BLaER1 treated with 17β-estradiol and CSF1 and Interleukin-3, amounts not matched to agents 10 nM and 100 nM (cell line): ENCODE data around the gene GALNT14.

ENCODE experiments used
- H3K27ac ChIP-seq, 11 experiments: shearing (Covaris generic); formaldehyde crosslinking; 2 replicates each; pipeline ENCODE4 v1.8.1; 2022
- H3K27me3 ChIP-seq, 11 experiments: shearing (Covaris generic); formaldehyde crosslinking; 2 replicates each; pipeline ENCODE4 v1.8.1; 2022
- H3K36me3 ChIP-seq, 11 experiments: shearing (Covaris generic); formaldehyde crosslinking; 2 replicates each; pipeline ENCODE4 v1.8.1; 2022
- H3K4me1 ChIP-seq, 10 experiments: shearing (Covaris generic); formaldehyde crosslinking; 2 replicates each; pipeline ENCODE4 v1.8.1; 2022
- H3K4me2 ChIP-seq, 11 experiments: shearing (Covaris generic); formaldehyde crosslinking; 2 replicates each; pipeline ENCODE4 v1.8.1; 2022
- H3K4me3 ChIP-seq, 10 experiments: shearing (Covaris generic); formaldehyde crosslinking; 2 replicates each; pipeline ENCODE4 v1.8.1; 2022
- H3K9ac ChIP-seq, 11 experiments: shearing (Covaris generic); formaldehyde crosslinking; 2 replicates each; pipeline ENCODE4 v1.8.1; 2022
- H3K9me3 ChIP-seq, 11 experiments: shearing (Covaris generic); formaldehyde crosslinking; replicated peaks in 1 of 11; 2 replicates each; pipeline ENCODE4 v1.8.1; 2022
- H4K20me1 ChIP-seq, 11 experiments: shearing (Covaris generic); formaldehyde crosslinking; 2 replicates each; pipeline ENCODE4 v1.8.1; 2022
- Cebpa-rat ChIP-seq, 11 experiments: shearing (Covaris generic); IDR thresholded peaks; 2 replicates each; pipeline ENCODE4 v1.8.1; 2022

The GALNT14 gene

GRCh38 chr2:31127931-31128330, 10.3 kb downstream of the GALNT14 start:
- peaks cover 0 to 28% (median 12%) of the 10 kb centered on the region in 11 experiments; a peak in 10 of 22 replicates for H3K36me3 ChIP-seq
- H3K4me3 ChIP-seq = peak overlapping the region in 3 of 10 experiments; percentile 7 to 14 (median 9); a peak in 2 of 20 replicates
- no peaks in the 10 kb centered on the region for H3K9me3 ChIP-seq
- peak overlapping the region in 9 of 11 experiments; percentile 35 to 68 (median 57); a peak in 19 of 22 replicates for H3K27ac ChIP-seq
- peak overlapping the region; percentile 68 to 95 (median 83) for H3K4me2 ChIP-seq
- H4K20me1 ChIP-seq = peaks cover 0 to 99% (median 61%) of the 10 kb centered on the region in 11 experiments; a peak in 19 of 22 replicates
- no peak for TF ChIP-seq Cebpa-rat (IDR thresholded peaks at IDR 0.05)
- H3K4me1 ChIP-seq = peaks cover 88 to 100% (median 100%) of the 10 kb centered on the region in 10 experiments
- peak overlapping the region in 6 of 11 experiments; percentile 3 to 56 (median 13); a peak in 5 of 22 replicates for H3K9ac ChIP-seq
- H3K27me3 ChIP-seq = no peaks in the 10 kb centered on the region

GRCh38 chr2:31125918-31126695, 12.1 kb downstream of the GALNT14 start:
- no peak for TF ChIP-seq Cebpa-rat (IDR thresholded peaks at IDR 0.05)
- no peak overlapping the region for H3K4me3 ChIP-seq
- peak overlapping the region in 1 of 11 experiments; percentile 3; a peak in 2 of 22 replicates for H3K27ac ChIP-seq
- H3K27me3 ChIP-seq = no peaks in the 10 kb centered on the region
- peaks cover 0 to 83% (median 44%) of the 10 kb centered on the region in 11 experiments; a peak in 19 of 22 replicates for H4K20me1 ChIP-seq
- H3K9ac ChIP-seq = no peak overlapping the region
- peak overlapping the region; percentile 1 to 95 (median 81); a peak in 16 of 22 replicates for H3K4me2 ChIP-seq
- peaks cover 4 to 32% (median 25%) of the 10 kb centered on the region in 11 experiments; a peak in 20 of 22 replicates for H3K36me3 ChIP-seq
- peaks cover 73 to 94% (median 86%) of the 10 kb centered on the region in 10 experiments for H3K4me1 ChIP-seq
- peaks cover 0 to 11% (median 6%) of the 10 kb centered on the region in 11 experiments; a peak in 11 of 22 replicates for H3K9me3 ChIP-seq

- Histone ChIP-seq H3K9ac (no peak overlapping the region), H3K4me3 (no peak overlapping the region), H4K20me1 (peaks cover 0 to 71% (median 34%) of the 10 kb centered on the region in 11 experiments; a peak in 18 of 22 replicates), H3K27me3 (no peaks in the 10 kb centered on the region), H3K36me3 (peaks cover 14 to 44% (median 35%) of the 10 kb centered on the region in 11 experiments; a peak in 21 of 22 replicates), H3K9me3 (peaks cover 0 to 21% (median 16%) of the 10 kb centered on the region in 11 experiments; a peak in 15 of 22 replicates), H3K4me2 (peak overlapping the region in 9 of 11 experiments; percentile 72 to 95 (median 81); a peak in 18 of 22 replicates), H3K27ac (peak overlapping the region in 1 of 11 experiments; percentile 57; a peak in 1 of 22 replicates), H3K4me1 (peaks cover 61 to 82% (median 74%) of the 10 kb centered on the region in 10 experiments)
- no peak for TF ChIP-seq Cebpa-rat (IDR thresholded peaks at IDR 0.05)
Measured at GRCh38 chr2:31124904-31125303, 13.3 kb downstream of the GALNT14 start.

GRCh38 chr2:31122133-31122532, 16.1 kb downstream of the GALNT14 start:
- H3K27me3 ChIP-seq = no peaks in the 10 kb centered on the region
- no peak overlapping the region for H3K27ac ChIP-seq
- no peak for TF ChIP-seq Cebpa-rat (IDR thresholded peaks at IDR 0.05)

GRCh38 chr2:31113765-31114164, 24.5 kb downstream of the GALNT14 start:
- H3K4me1 ChIP-seq = peaks cover 0 to 27% (median 13%) of the 10 kb centered on the region in 10 experiments; a peak in 14 of 20 replicates
- no peaks in the 10 kb centered on the region for H3K27me3 ChIP-seq
- H4K20me1 ChIP-seq = peaks cover 0 to 78% (median 48%) of the 10 kb centered on the region in 11 experiments; a peak in 16 of 22 replicates
- no peak overlapping the region for H3K4me3 ChIP-seq
- H3K9me3 ChIP-seq = peaks cover 0 to 11% (median 3%) of the 10 kb centered on the region in 11 experiments; a peak in 6 of 22 replicates
- no peak for TF ChIP-seq Cebpa-rat (IDR thresholded peaks at IDR 0.05)
- H3K9ac ChIP-seq = no peak overlapping the region
- no peak overlapping the region for H3K4me2 ChIP-seq
- peaks cover 11 to 96% (median 78%) of the 10 kb centered on the region in 11 experiments; a peak in 21 of 22 replicates for H3K36me3 ChIP-seq
- H3K27ac ChIP-seq = no peak overlapping the region

More at GRCh38 chr2:31122133-31122532, 16.1 kb downstream of the GALNT14 start:
- Histone ChIP-seq H3K9ac (no peak overlapping the region), H3K4me3 (no peak overlapping the region), H3K4me2 (peak overlapping the region in 1 of 11 experiments; percentile 5; a peak in 2 of 22 replicates), H3K36me3 (peaks cover 14 to 69% (median 42%) of the 10 kb centered on the region in 11 experiments; a peak in 21 of 22 replicates), H4K20me1 (peaks cover 0 to 51% (median 18%) of the 10 kb centered on the region in 11 experiments; a peak in 13 of 22 replicates), H3K4me1 (peaks cover 35 to 54% (median 46%) of the 10 kb centered on the region in 10 experiments), H3K9me3 (peaks cover 0 to 24% (median 16%) of the 10 kb centered on the region in 11 experiments; a peak in 15 of 22 replicates)

GRCh38 chr2:31112544-31112943, 25.7 kb downstream of the GALNT14 start:
- no peak overlapping the region for H3K4me3 ChIP-seq
- peaks cover 0 to 27% (median 13%) of the 10 kb centered on the region in 10 experiments; a peak in 14 of 20 replicates for H3K4me1 ChIP-seq
- peaks cover 0 to 87% (median 59%) of the 10 kb centered on the region in 11 experiments; a peak in 16 of 22 replicates for H4K20me1 ChIP-seq
- no peak overlapping the region for H3K27ac ChIP-seq
- H3K36me3 ChIP-seq = peaks cover 11 to 96% (median 83%) of the 10 kb centered on the region in 11 experiments; a peak in 21 of 22 replicates
- H3K9ac ChIP-seq = no peak overlapping the region
- H3K27me3 ChIP-seq = no peaks in the 10 kb centered on the region
- H3K9me3 ChIP-seq = peaks cover 0 to 20% (median 9%) of the 10 kb centered on the region in 11 experiments; a peak in 14 of 22 replicates
- TF ChIP-seq Cebpa-rat (IDR thresholded peaks at IDR 0.05) = no peak
- 0 out of 22 replicates have a peak overlapping the region, but pooled peaks of 1 of the 11 experiments have one; percentile 8 for H3K4me2 ChIP-seq

GRCh38 chr2:31110998-31111397, 27.2 kb downstream of the GALNT14 start:
- peaks cover 18 to 100% (median 94%) of the 10 kb centered on the region in 11 experiments; a peak in 21 of 22 replicates for H3K36me3 ChIP-seq
- peak overlapping the region in 1 of 11 experiments; percentile 36; a peak in 2 of 22 replicates for H3K4me2 ChIP-seq
- no peak overlapping the region for H3K27ac ChIP-seq
- TF ChIP-seq Cebpa-rat (IDR thresholded peaks at IDR 0.05) = no peak
- no peak overlapping the region for H3K9ac ChIP-seq
- no peak overlapping the region for H3K4me3 ChIP-seq
- H3K27me3 ChIP-seq = no peaks in the 10 kb centered on the region
- H4K20me1 ChIP-seq = peaks cover 0 to 93% (median 65%) of the 10 kb centered on the region in 11 experiments; a peak in 16 of 22 replicates
- peaks cover 0 to 33% (median 24%) of the 10 kb centered on the region in 11 experiments; a peak in 17 of 22 replicates for H3K9me3 ChIP-seq
- peaks cover 0 to 27% (median 13%) of the 10 kb centered on the region in 10 experiments; a peak in 14 of 20 replicates for H3K4me1 ChIP-seq

GRCh38 chr2:31110431-31110830, 27.8 kb downstream of the GALNT14 start:
- TF ChIP-seq Cebpa-rat (IDR thresholded peaks at IDR 0.05) = no peak
- no peaks in the 10 kb centered on the region for H3K27me3 ChIP-seq
- peaks cover 0 to 27% (median 13%) of the 10 kb centered on the region in 10 experiments; a peak in 14 of 20 replicates for H3K4me1 ChIP-seq
- H4K20me1 ChIP-seq = peaks cover 0 to 89% (median 65%) of the 10 kb centered on the region in 11 experiments; a peak in 16 of 22 replicates
- H3K9ac ChIP-seq = no peak overlapping the region
- no peak overlapping the region for H3K4me3 ChIP-seq
- H3K36me3 ChIP-seq = peaks cover 13 to 100% (median 94%) of the 10 kb centered on the region in 11 experiments; a peak in 21 of 22 replicates
- H3K4me2 ChIP-seq = peak overlapping the region in 1 of 11 experiments; percentile 36; a peak in 2 of 22 replicates
- H3K27ac ChIP-seq = no peak overlapping the region
- peaks cover 0 to 33% (median 28%) of the 10 kb centered on the region in 11 experiments; a peak in 17 of 22 replicates for H3K9me3 ChIP-seq
